GM19395 (cell line): ENCODE data around the gene CXXC4.
A peak's percentile ranks its signal among the peaks of the same experiment; 100 is the strongest.

Source experiments
- ATAC-seq: cut with Tn5 transposase; IDR thresholded peaks from one replicate; pipeline ENCODE4 v1.9.1; 2021; ENCODE audit warnings: mild to moderate bottlenecking, moderate library complexity; ENCODE audit not compliant: unreplicated experiment

CXXC4 gene

GRCh38 chr4:104490096-104490769, 4.5 kb downstream of the CXXC4 start:
- ATAC-seq: peak; percentile 44

- ATAC-seq: peak; percentile 31
Measured at GRCh38 chr4:104489731-104490095, 5.0 kb downstream of the CXXC4 start.

GRCh38 chr4:104488151-104488550, 6.5 kb downstream of the CXXC4 start:
- no peak for ATAC-seq

GRCh38 chr4:104486716-104487504, 7.8 kb downstream of the CXXC4 start:
- no peak for ATAC-seq

GRCh38 chr4:104475652-104476051, 19.0 kb downstream of the CXXC4 start:
- ATAC-seq: no peak

GRCh38 chr4:104472766-104473165, 21.9 kb downstream of the CXXC4 start:
- ATAC-seq: peak; percentile 56

GRCh38 chr4:104470770-104471169, 23.9 kb downstream of the CXXC4 start:
- no peak for ATAC-seq

GRCh38 chr4:104469794-104470193, 24.9 kb downstream of the CXXC4 start:
- ATAC-seq: no peak

- no peak for ATAC-seq
Measured at GRCh38 chr4:104465619-104466018, 29.1 kb downstream of the CXXC4 start.

- no peak for ATAC-seq
Measured at GRCh38 chr4:104465201-104465600, 29.5 kb downstream of the CXXC4 start.

GRCh38 chr4:104462641-104463040, 32.1 kb downstream of the CXXC4 start:
- no peak for ATAC-seq

- ATAC-seq: peak; percentile 78
Measured at GRCh38 chr4:104457308-104457981, 37.2 kb downstream of the CXXC4 start.

GRCh38 chr4:104451573-104451972, 43.1 kb downstream of the CXXC4 start:
- ATAC-seq: peak; percentile 75

GRCh38 chr4:104449537-104449936, 45.2 kb downstream of the CXXC4 start:
- ATAC-seq: no peak

GRCh38 chr4:104447294-104447693, 47.4 kb downstream of the CXXC4 start:
- no peak for ATAC-seq

- no peak for ATAC-seq
Measured at GRCh38 chr4:104446431-104447278, 48.0 kb downstream of the CXXC4 start.

- ATAC-seq: no peak
Measured at GRCh38 chr4:104444685-104445084, 50.0 kb downstream of the CXXC4 start.

- ATAC-seq: no peak
Measured at GRCh38 chr4:104436542-104436941, 58.2 kb downstream of the CXXC4 start.

GRCh38 chr4:104429150-104429741, 65.4 kb downstream of the CXXC4 start:
- no peak for ATAC-seq

GRCh38 chr4:104425948-104426347, 68.7 kb downstream of the CXXC4 start:
- ATAC-seq: no peak

GRCh38 chr4:104424989-104425388, 69.7 kb downstream of the CXXC4 start:
- ATAC-seq: no peak
